Measurements from ENCODE around the gene SLC12A4. TPM values are rescaled to one million over a fixed set of nuclear protein-coding genes. Genes with fewer than 3 reads are reported as not detected.
A peak's percentile ranks its signal among the peaks of the same experiment; 100 is the strongest.

Gene SLC12A4
- total RNA-seq, 1 experiment from 2014 or later, result 107 TPM

GRCh38 chr16:67993207-67994039 lies 25.0 kb upstream of the SLC12A4 start:
- Mint-ChIP-seq H3K4me1 (ENCODE audit: low read depth, unreplicated experiment) (no peaks in the 10 kb centered on the region), H3K27ac (ENCODE audit: unreplicated experiment) (no peak overlapping the region), H3K9me3 (ENCODE audit: unreplicated experiment) (no peaks in the 10 kb centered on the region), H3K27me3 (ENCODE audit: insufficient read depth, unreplicated experiment) (no peaks in the 10 kb centered on the region), H3K4me3 (ENCODE audit: unreplicated experiment) (peak overlapping the region; percentile 37), H3K36me3 (ENCODE audit: insufficient read depth, unreplicated experiment) (no peaks in the 10 kb centered on the region)
- Histone ChIP-seq H3K36me3 (ENCODE audit: control insufficient read depth, insufficient read depth, low read length) (no peaks in the 10 kb centered on the region), H3K4me3 (ENCODE audit: low read depth, low read length) (no peak overlapping the region), H3K9me3 (no peaks in the 10 kb centered on the region), H3K4me1 (peaks cover 7% of the 10 kb centered on the region), H3K27me3 (replicated peaks; ENCODE audit: control insufficient read depth, insufficient read depth, low read length) (no peaks in the 10 kb centered on the region)
- intact Hi-C loops (cut with micrococcal nuclease; ENCODE audit: unreplicated experiment), result loop anchor here (1.0 to 2.0 kb wide), 4 partner anchors 47 to 241 kb away; no protein-coding TSS in a partner anchor
- CTCF ChIA-PET, result interaction anchor here (0.5 to 1.0 kb wide), 9 partner anchors 11 to 872 kb away, joined by 3 to 12 read pairs (median 3); partner anchors contain the start of genes DDX28 and DUS2
- BruUV-seq (replicated peaks), result no TSS peak
- TF ChIP-seq CTCF (IDR thresholded peaks at IDR 0.05; ENCODE audit: insufficient read depth in 1 of 2, low read depth in 1 of 2, low read length in 1 of 2, severe bottlenecking in 1 of 2, unreplicated experiment in 1 of 2), result peak; percentile 95
- DNase-seq, result peak; percentile 80 to 86
- POLR2A ChIA-PET, result interaction anchor here (0.6 kb wide), 2 partner anchors 27 to 58 kb away, joined by 3 to 5 read pairs; no protein-coding TSS in a partner anchor

GRCh38 chr16:67992661-67993206 lies 24.3 kb upstream of the SLC12A4 start:
- intact Hi-C loops (cut with micrococcal nuclease; ENCODE audit: unreplicated experiment), result loop anchor here (1.0 to 2.0 kb wide), 4 partner anchors 48 to 242 kb away; no protein-coding TSS in a partner anchor
- no peaks in the 10 kb centered on the region for H3K36me3 Mint-ChIP-seq (ENCODE audit: insufficient read depth, unreplicated experiment)
- no peak overlapping the region for H3K4me3 Mint-ChIP-seq (ENCODE audit: unreplicated experiment)
- no peak for TF ChIP-seq CTCF (IDR thresholded peaks at IDR 0.05; ENCODE audit: insufficient read depth in 1 of 2, low read depth in 1 of 2, low read length in 1 of 2, severe bottlenecking in 1 of 2, unreplicated experiment in 1 of 2)
- no peak overlapping the region for H3K27ac Mint-ChIP-seq (ENCODE audit: unreplicated experiment)
- CTCF ChIA-PET, result no interaction called here
- no peak for DNase-seq
- H3K27me3 ChIP-seq (replicated peaks; ENCODE audit: control insufficient read depth, insufficient read depth, low read length), result no peaks in the 10 kb centered on the region
- H3K9me3 ChIP-seq, result no peaks in the 10 kb centered on the region
- no peaks in the 10 kb centered on the region for H3K9me3 Mint-ChIP-seq (ENCODE audit: unreplicated experiment)
- no peaks in the 10 kb centered on the region for H3K4me1 Mint-ChIP-seq (ENCODE audit: low read depth, unreplicated experiment)
- H3K4me1 ChIP-seq, result peaks cover 7% of the 10 kb centered on the region
- POLR2A ChIA-PET, result no interaction called here
- H3K4me3 ChIP-seq (ENCODE audit: low read depth, low read length), result no peak overlapping the region
- no peaks in the 10 kb centered on the region for H3K27me3 Mint-ChIP-seq (ENCODE audit: insufficient read depth, unreplicated experiment)
- no peaks in the 10 kb centered on the region for H3K36me3 ChIP-seq (ENCODE audit: control insufficient read depth, insufficient read depth, low read length)
- no TSS peak for BruUV-seq (replicated peaks)

- H3K4me1 ChIP-seq, result peaks cover 7% of the 10 kb centered on the region
- intact Hi-C loops (cut with micrococcal nuclease; ENCODE audit: unreplicated experiment), result no loop called here
- no peaks in the 10 kb centered on the region for H3K36me3 ChIP-seq (ENCODE audit: control insufficient read depth, insufficient read depth, low read length)
- no peaks in the 10 kb centered on the region for H3K27me3 Mint-ChIP-seq (ENCODE audit: insufficient read depth, unreplicated experiment)
- peaks cover 1% of the 10 kb centered on the region for H3K4me1 Mint-ChIP-seq (ENCODE audit: low read depth, unreplicated experiment)
- POLR2A ChIA-PET, result no interaction called here
- no peaks in the 10 kb centered on the region for H3K36me3 Mint-ChIP-seq (ENCODE audit: insufficient read depth, unreplicated experiment)
- no peaks in the 10 kb centered on the region for H3K9me3 ChIP-seq
- no peak for DNase-seq
- no peaks in the 10 kb centered on the region for H3K9me3 Mint-ChIP-seq (ENCODE audit: unreplicated experiment)
- H3K27me3 ChIP-seq (replicated peaks; ENCODE audit: control insufficient read depth, insufficient read depth, low read length), result no peaks in the 10 kb centered on the region
- H3K4me3 ChIP-seq (ENCODE audit: low read depth, low read length), result no peak overlapping the region
- H3K27ac Mint-ChIP-seq (ENCODE audit: unreplicated experiment), result no peak overlapping the region
- CTCF ChIA-PET, result no interaction called here
- no peak for TF ChIP-seq CTCF (IDR thresholded peaks at IDR 0.05; ENCODE audit: insufficient read depth in 1 of 2, low read depth in 1 of 2, low read length in 1 of 2, severe bottlenecking in 1 of 2, unreplicated experiment in 1 of 2)
- no peak overlapping the region for H3K4me3 Mint-ChIP-seq (ENCODE audit: unreplicated experiment)
- no TSS peak for BruUV-seq (replicated peaks)
Observed at GRCh38 chr16:67990018-67990386, 21.6 kb upstream of the SLC12A4 start.
